Ecto neural progenitor cell (in vitro differentiated cells): ENCODE data around the gene DDX54.

Source experiments
- DNase-seq: peaks from one replicate; pipeline ENCODE4 v3.0.0-alpha.2; 2018; ENCODE audit warnings: low spot score

DDX54 gene

DNA sequence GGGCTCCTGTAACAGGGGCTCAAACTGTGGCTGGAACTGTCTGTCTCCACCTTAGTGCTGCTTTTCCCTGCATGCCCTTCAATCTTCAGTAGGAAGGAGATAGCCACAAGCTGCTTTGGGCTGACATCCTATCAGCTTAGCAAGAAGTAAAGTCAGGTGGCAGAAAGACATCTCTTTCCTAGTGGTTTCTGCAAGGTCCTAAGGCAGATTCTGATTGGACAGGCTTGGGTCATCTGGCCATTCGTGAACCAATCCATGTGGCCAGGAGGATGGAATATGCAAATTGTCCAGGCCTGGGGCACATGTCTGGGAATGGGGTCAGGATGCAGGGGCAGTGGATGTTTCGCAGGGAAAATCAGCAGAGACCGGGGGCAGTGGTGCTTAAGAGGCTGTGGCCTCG, 5.5 kb upstream of the DDX54 start:
- peak; percentile 82 for DNase-seq

DNA sequence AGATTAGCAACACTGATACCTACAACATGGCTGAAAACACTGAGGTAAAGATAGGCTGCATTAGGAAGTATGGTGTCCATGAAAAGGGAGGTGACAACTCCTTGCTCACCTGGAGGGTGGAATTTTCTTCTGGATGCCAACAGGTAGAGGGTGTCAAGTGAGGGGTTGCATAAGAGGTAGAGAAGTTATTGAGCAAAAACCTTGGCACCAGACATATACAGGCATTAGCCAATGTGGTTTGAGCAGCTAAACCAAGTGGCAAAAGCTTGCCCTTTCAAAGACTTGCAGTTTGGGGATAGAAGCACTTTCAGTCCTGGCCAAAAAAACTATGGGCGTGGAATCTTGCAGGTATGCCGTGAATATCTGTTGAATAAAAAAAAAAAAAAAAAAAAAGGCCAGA, 4.1 kb upstream of the DDX54 start:
- DNase-seq: no peak

GRCh38 chr12:113186666-113187325, 1.5 kb upstream of the DDX54 start:
- DNase-seq: no peak

GRCh38 chr12:113186033-113186365, 721 bp upstream of the DDX54 start:
- DNase-seq: no peak

GRCh38 chr12:113184900-113185179, 438 bp downstream of the DDX54 start:
- peak; percentile 96 for DNase-seq

DNA sequence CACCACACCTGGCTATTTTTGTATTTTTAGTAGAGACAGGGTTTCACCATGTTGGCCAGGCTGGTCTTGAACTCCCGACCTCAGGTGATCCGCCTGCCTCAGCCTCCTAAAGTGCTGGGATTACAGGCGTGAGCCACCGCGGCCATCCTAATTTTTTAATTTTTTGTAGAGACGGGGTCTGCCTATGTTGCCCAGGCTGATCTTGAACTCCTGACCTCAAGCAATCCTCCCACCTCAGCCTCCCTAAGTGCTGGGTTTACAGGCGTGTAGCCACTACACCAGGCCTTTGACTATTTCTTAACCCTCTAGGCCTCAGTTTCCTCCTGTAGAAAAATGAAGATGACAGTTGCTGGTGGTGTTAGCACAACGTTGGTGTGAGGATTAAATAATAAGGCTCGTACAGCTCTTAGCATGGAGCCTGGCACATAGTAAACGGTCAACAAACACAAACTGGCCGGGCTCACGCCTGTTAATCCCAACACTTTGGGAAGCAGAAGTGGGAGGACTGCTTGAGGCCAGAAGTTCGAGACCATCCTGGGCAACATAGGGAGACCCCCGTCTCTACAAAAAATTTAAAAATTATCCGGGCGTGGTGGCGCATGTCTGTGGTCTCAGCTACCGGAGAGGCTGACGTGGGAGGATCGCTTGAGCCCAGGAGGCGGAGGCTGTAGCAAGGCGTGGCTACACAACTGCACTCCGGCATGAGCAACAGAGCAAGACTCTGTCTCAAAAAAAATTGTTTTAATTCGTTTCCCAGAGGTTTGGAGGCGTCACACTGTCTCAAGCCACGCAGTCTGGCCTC, 979 bp downstream of the DDX54 start:
- no peak for DNase-seq

- no peak for DNase-seq
Observed at GRCh38 chr12:113183030-113183589, 2.2 kb downstream of the DDX54 start.

GRCh38 chr12:113181975-113182374, 3.3 kb downstream of the DDX54 start:
- no peak for DNase-seq

DNA sequence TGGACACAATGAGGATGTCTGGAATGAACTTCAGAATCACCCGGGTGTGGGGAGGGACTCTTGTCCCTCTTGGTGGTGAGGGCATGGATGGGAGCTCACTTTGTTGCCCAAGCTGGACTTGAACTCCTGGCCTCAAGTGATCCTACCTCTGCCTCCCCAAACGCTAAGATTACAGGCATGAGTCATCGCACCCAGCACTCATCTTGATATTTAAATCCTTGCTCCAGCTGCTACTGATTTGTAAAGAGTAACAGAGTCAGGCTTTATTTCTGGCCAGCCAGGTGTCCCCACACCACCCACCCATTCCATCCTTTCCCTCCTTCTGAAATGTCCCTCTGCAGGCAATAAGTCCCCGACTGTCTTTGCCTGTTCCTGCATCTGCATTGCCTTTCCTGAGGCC, 4.9 kb downstream of the DDX54 start:
- DNase-seq: no peak

GRCh38 chr12:113179023-113179422, 6.3 kb downstream of the DDX54 start:
- DNase-seq: no peak

DNA sequence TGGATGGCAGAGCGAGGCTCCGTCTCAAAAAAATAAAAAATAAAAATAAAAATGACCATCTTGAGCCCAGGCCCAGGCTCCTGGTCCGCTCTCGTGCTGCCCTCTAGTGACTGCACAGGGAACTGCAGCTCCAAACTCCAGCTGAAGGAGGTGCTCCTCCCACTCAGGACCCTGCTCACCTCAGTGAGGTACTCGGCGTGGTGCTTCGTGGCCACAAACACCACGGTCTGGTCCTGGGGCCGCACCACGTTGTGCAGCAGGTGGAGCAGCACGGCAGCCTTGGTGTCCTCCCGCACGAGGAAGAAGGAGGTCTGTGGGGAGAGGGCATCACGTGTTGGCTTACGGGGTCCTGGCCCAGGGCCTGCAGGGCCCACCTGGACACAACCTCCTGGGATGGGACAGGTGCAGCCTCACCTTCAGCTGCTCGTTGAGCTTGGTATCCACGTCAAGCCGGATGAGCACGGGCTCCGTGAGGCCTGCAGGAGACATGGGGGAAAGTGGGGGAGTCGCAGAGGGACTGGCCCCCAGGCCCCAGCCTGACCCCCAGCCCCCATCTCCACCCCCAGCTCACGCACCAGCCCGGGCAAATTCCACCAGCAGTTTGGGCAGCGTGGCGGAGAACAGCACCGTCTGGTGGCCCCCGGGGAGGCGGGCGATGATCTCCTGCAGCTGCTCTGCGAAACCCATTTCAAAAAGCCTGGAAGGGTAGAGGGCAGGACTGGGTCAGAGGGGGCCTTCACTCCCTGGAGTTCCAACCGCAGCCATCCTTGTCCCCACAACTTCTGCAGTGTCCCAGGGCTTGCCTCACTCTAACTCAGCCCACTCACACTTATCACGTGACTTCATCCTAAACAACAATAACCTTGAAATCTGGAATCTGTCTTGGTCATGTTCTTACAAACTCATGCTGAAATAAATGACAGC, 10.6 kb downstream of the DDX54 start:
- peak; percentile 86 for DNase-seq

DNA sequence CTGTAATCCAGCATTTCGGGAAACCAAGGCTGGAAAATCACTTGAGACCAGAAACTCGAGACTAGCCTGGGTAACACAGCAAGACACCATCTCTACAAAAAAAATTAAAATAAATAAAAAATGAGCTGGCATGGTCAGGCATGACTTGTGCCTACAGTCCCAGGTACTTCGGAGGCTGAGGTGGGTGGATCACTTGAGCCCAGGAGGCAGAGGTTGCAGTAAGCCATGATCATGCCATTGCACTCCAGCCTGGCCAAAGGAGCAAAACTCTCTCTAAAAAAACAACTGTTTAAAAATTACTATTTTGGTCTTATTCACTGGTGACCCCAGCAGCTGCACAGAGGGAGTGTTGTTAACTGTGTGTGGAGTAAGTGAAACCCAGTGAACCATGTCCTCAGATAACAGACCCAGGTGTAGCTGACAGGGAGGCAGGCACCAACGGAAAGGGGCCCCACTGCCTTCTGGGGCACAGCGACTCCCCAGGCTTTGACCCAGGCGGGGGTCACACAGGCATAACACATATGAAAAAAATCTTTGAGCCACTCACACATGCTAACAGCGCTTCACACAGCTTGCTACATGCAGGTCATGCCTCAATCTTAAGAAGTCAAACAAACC, 12.1 kb downstream of the DDX54 start:
- DNase-seq: no peak

GRCh38 chr12:113172185-113172584, 13.1 kb downstream of the DDX54 start:
- DNase-seq: no peak

- no peak for DNase-seq
Observed at GRCh38 chr12:113171543-113171942, 13.7 kb downstream of the DDX54 start.

DNA sequence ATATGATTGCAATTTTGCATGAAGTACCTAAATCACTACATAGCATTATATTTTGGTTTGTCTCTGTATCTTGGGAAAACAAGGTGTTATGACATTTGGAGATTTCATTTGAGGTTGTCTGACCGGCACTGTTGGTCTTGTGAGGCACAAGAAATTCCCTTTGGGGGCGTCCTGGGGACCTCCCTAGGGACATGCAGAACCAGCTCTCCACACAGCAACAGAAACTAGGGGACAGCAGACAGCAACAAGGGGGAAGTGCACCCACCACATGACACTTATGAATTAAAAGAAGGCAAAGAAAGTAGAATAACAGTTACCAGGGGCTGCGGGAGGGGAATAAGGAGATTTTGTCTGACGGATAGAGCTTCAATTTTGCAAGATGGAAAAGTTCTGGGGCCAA, 14.4 kb downstream of the DDX54 start:
- no peak for DNase-seq

- DNase-seq: no peak
Observed at GRCh38 chr12:113170457-113170856, 14.8 kb downstream of the DDX54 start.

- no peak for DNase-seq
Observed at GRCh38 chr12:113169697-113170096, 15.6 kb downstream of the DDX54 start.

DNA sequence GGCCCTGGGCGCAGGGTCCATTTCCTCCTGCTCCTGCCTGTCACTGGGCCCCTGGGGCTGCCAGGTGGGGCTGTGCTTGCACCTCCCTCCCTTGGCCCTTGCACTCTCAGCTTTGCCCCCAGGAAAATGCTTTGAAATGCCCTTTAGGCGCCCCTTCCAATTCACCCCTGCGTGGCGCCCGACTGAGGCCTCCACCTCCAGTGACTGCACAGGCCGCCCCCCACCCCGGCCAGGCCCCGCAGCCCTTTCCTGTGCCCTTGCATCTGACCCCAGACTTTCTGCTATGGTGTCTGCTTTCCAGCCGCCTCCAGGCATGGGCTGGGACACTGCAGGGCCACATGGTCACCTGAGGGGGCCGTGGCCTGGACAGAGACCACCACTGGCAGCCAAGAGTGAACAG, 17.4 kb downstream of the DDX54 start:
- DNase-seq: peak; percentile 46

DNA sequence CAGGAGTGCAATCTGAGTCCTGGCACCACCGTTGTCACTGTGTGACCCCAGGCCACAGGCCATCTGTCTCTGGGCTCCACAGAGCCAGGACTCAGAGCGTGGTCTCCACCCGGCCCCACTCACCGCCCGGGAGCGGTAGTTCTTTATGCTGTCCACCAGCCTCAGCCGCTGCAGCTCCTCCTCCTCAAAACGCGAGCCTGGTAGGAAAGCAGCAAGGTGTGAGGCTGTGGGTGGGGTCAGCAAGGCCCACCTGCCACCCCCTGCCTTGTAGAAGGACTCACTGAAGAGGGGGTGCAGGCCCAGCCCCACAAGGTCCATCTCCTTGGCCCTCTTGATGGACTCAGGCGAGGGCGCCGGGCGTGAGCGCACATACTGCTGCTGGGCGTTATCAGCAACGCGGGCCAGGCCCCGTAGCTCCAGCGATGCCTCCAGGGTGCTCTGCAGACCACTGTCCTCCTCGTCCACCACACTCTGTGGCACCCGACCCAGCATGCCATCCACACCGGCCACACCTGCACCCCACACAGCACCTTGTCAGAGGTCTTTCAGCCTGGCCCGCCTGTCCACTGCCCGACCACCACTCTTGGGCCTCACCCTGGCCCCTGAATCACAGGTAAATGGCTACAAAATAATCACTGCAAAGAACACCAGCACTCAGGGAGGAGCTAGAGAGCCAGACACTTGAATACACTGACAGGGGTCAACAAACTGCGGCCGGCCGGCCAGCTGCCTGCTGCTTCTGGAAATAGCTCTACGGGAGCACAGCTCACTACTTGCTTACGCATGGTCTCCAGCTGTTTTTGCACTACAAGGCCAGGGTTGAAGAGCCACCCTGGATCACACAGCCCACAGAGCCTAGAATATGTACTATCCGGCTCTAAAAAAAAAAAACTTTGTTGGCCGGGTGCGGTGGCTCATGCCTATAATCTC, 19.5 kb downstream of the DDX54 start:
- peak; percentile 45 for DNase-seq

- DNase-seq: no peak
Observed at GRCh38 chr12:113164014-113164413, 21.3 kb downstream of the DDX54 start.

- DNase-seq: no peak
Observed at GRCh38 chr12:113163030-113163360, 22.3 kb downstream of the DDX54 start.
